Right cardiac atrium (tissue), 5 donors: Measurements from ENCODE around the gene PET100. TPM values are rescaled to one million over a fixed set of nuclear protein-coding genes. Genes with fewer than 3 reads are reported as not detected.
"Not testable (repeated sequence)": the region's sequence is repeated elsewhere in the genome, so short reads cannot be mapped to it uniquely, and the experiment has no call there.

Experiments
- ATAC-seq, 2 donors: fragments of 200-7000 bp; cut with Tn5 transposase; one replicate each; pipeline versions ENCODE4 v1.8.0 to v1.9.1; 2020; ENCODE audit warnings: moderate library complexity in 2 of 2, mild to moderate bottlenecking in 1 of 2
- DNase-seq, 3 donors: peaks; one replicate each; pipeline ENCODE4 v3.0.0-alpha.2; 2020
- H3K27ac ChIP-seq: one replicate; pipeline ENCODE4 v1.5.1; 2013; ENCODE audit warnings: mild to moderate bottlenecking, low read length, control low read depth, moderate library complexity
- H3K27me3 ChIP-seq: one replicate; pipeline ENCODE4 v1.6.1; 2013; ENCODE audit not compliant: control insufficient read depth, insufficient read depth
- H3K4me1 ChIP-seq: one replicate; pipeline ENCODE4 v1.6.1; 2013; ENCODE audit warnings: low read length; ENCODE audit not compliant: control insufficient read depth, insufficient read depth
- H3K4me3 ChIP-seq: one replicate; pipeline ENCODE4 v1.5.1; 2013; ENCODE audit warnings: low read length, control low read depth
- H3K9me3 ChIP-seq: one replicate; pipeline ENCODE4 v1.6.1; 2013; ENCODE audit warnings: low read length; ENCODE audit not compliant: control insufficient read depth
- WGBS: extraction: QIAGEN DNeasy Blood & Tissue Kit; methylation state at CpG from one replicate; pipeline ENCODE4 v1.1.7; 2013; 5-methylcytosine and 5-hydroxymethylcytosine counted together
- intact Hi-C, 4 donors: fragments of 100-400 bp; cut with DNase I; formaldehyde crosslinking; loops; one replicate each; pipeline versions ENCODE4 v1.11.0 to v1.14.0; 2022 to 2023
- polyA plus RNA-seq: library from polyadenylated mRNA; stranded (reverse); fragments of 200-250 nt; gene quantifications from one replicate; pipeline ENCODE4 v1.2.3, GENCODE V29; 2013
- total RNA-seq, 4 donors: library from RNA; stranded (reverse); fragmentation: NEBNext Ultra II Directional; extraction: Animal tissue kit (Norgen Biotek cat#: 25700); gene quantifications; one replicate each; pipeline ENCODE4 v1.2.1, GENCODE V29; 2021
- donor health status: healthy with polysubstance abuse.
- donor health status: DM: no; HTN: yes; CAD: no.
- donor health status: DM: no; HTN: no; CAD: no.
- donor health status: DM: no; HTN: yes; CAD: no; lungs with severe emphysema.
- donor health status: DM: yes; HTN: yes; CAD: no.

PET100 gene
- total and polyA plus RNA-seq, 5 donors, result 136 to 194 (median 175) TPM

- Histone ChIP-seq H3K27me3 (no peaks in the 10 kb centered on the region), H3K4me3 (peak overlapping the region; percentile 14), H3K27ac (no peak overlapping the region), H3K4me1 (no peaks in the 10 kb centered on the region), H3K9me3 (no peaks in the 10 kb centered on the region)
- intact Hi-C loops, result no loop called here
- 43% methylated on average over 30 of the region's 30 CpGs for WGBS
- peak; percentile 42 to 72 for ATAC-seq
- DNase-seq, result peak; percentile 61 to 84 (median 83)
These were observed 8.0 kb downstream of the PET100 start for GRCh38 chr19:7637374-7638256.

GRCh38 chr19:7638802-7639465 is 9.3 kb downstream of the PET100 start:
- WGBS, result 61% methylated on average over 12 of the region's 12 CpGs
- no peaks in the 10 kb centered on the region for H3K27me3 ChIP-seq
- intact Hi-C loops, result no loop called here
- H3K4me1 ChIP-seq, result no peaks in the 10 kb centered on the region
- no peak overlapping the region for H3K4me3 ChIP-seq
- no peak for ATAC-seq
- peak in 2 of 3 donors; percentile 23 to 30 for DNase-seq
- no peaks in the 10 kb centered on the region for H3K9me3 ChIP-seq
- no peak overlapping the region for H3K27ac ChIP-seq

GRCh38 chr19:7639863-7640348 is 10.3 kb downstream of the PET100 start:
- 97% methylated on average over 13 of the region's 13 CpGs for WGBS
- Histone ChIP-seq H3K4me3 (no peak overlapping the region), H3K9me3 (no peaks in the 10 kb centered on the region), H3K27me3 (no peaks in the 10 kb centered on the region), H3K27ac (no peak overlapping the region), H3K4me1 (no peaks in the 10 kb centered on the region)
- intact Hi-C loops, result no loop called here
- ATAC-seq (no peak), DNase-seq (peak in 2 of 3 donors; percentile 7 to 20)

- no peaks in the 10 kb centered on the region for H3K27me3 ChIP-seq
These were observed 11.2 kb downstream of the PET100 start for GRCh38 chr19:7640803-7641202.

GRCh38 chr19:7641290-7642276 is 12.0 kb downstream of the PET100 start:
- Histone ChIP-seq H3K27ac (no peak overlapping the region), H3K4me3 (no peak overlapping the region), H3K4me1 (no peaks in the 10 kb centered on the region), H3K27me3 (no peaks in the 10 kb centered on the region), H3K9me3 (no peaks in the 10 kb centered on the region)
- WGBS, result 85% methylated on average over 43 of the region's 43 CpGs
- intact Hi-C loops, result no loop called here
- ATAC-seq, result no peak
- peak in 2 of 3 donors; percentile 43 to 44 for DNase-seq

More at GRCh38 chr19:7640803-7641202, 11.2 kb downstream of the PET100 start:
- Histone ChIP-seq H3K9me3 (no peaks in the 10 kb centered on the region), H3K27ac (no peak overlapping the region), H3K4me1 (no peaks in the 10 kb centered on the region), H3K4me3 (no peak overlapping the region)
- intact Hi-C loops, result no loop called here
- DNase-seq, result peak in 2 of 3 donors; percentile 26 to 29
- no peak for ATAC-seq
- 94% methylated on average over 11 of the region's 11 CpGs for WGBS

- no peaks in the 10 kb centered on the region for H3K9me3 ChIP-seq
- 88% methylated on average over 27 of the region's 27 CpGs for WGBS
- intact Hi-C loops, result no loop called here
- no peak overlapping the region for H3K27ac ChIP-seq
- H3K4me1 ChIP-seq, result no peaks in the 10 kb centered on the region
- no peaks in the 10 kb centered on the region for H3K27me3 ChIP-seq
- DNase-seq (peak; percentile 19 to 40 (median 38)), ATAC-seq (no peak)
- H3K4me3 ChIP-seq, result no peak overlapping the region
These were observed 12.9 kb downstream of the PET100 start for GRCh38 chr19:7642295-7643030.

- no peak overlapping the region for H3K27ac ChIP-seq
- H3K4me1 ChIP-seq, result no peaks in the 10 kb centered on the region
- intact Hi-C loops, result no loop called here
- DNase-seq, result peak in 1 of 3 donors; percentile 32
- no peaks in the 10 kb centered on the region for H3K27me3 ChIP-seq
- WGBS, result 92% methylated on average over 8 of the region's 8 CpGs
- no peak overlapping the region for H3K4me3 ChIP-seq
- no peak for ATAC-seq
- no peaks in the 10 kb centered on the region for H3K9me3 ChIP-seq
These were observed 13.4 kb downstream of the PET100 start for GRCh38 chr19:7643031-7643415.

- 47% methylated on average over 10 of the region's 10 CpGs for WGBS
- H3K4me1 ChIP-seq, intact Hi-C loops, H3K9me3 ChIP-seq, H3K27ac ChIP-seq, H3K4me3 ChIP-seq, H3K27me3 ChIP-seq, ATAC-seq: not testable (repeated sequence)
- peak in 1 of 3 donors; percentile 35 for DNase-seq
These were observed 14.3 kb downstream of the PET100 start for GRCh38 chr19:7643629-7644549.

- H3K4me1 ChIP-seq, result no peaks in the 10 kb centered on the region
- no peaks in the 10 kb centered on the region for H3K27me3 ChIP-seq
- intact Hi-C loops, result no loop called here
- DNase-seq (peak in 1 of 3 donors; percentile 33), ATAC-seq (no peak)
- H3K9me3 ChIP-seq, result no peaks in the 10 kb centered on the region
- 93% methylated on average over 20 of the region's 20 CpGs for WGBS
- H3K27ac ChIP-seq, result no peak overlapping the region
- no peak overlapping the region for H3K4me3 ChIP-seq
These were observed 14.9 kb downstream of the PET100 start for GRCh38 chr19:7644550-7644877.
